CD4-positive, alpha-beta T cell (primary cell): ENCODE data around the gene ASCC3. TPM values are rescaled to one million over a fixed set of nuclear protein-coding genes. Genes with fewer than 3 reads are reported as not detected.

Source experiments
- ATAC-seq: fragments of 200-7000 bp; cut with Tn5 transposase; one replicate; pipeline ENCODE4 v1.10.0; 2022; ENCODE audit warnings: mild to moderate bottlenecking; ENCODE audit not compliant: poor library complexity
- CTCF ChIA-PET: fragments of 350-600 bp; sonication (Branson Sonifier 250); formaldehyde crosslinking; loops from one replicate; lab custom pipeline; 2021; ENCODE audit warnings: antibody characterized with exemption, inconsistent platforms; lab: Charles Lee
- POLR2A ChIA-PET: fragments of 350-600 bp; sonication (Branson Sonifier 250); formaldehyde crosslinking; loops from one replicate; lab custom pipeline; 2021; ENCODE audit warnings: antibody characterized with exemption, inconsistent platforms; lab: Charles Lee
- DNase-seq, 14 experiments: peaks; one replicate each; pipeline ENCODE4 v3.0.0-alpha.2; 2013 to 2020; ENCODE audit warnings: mixed read lengths in 2 of 14
- H3K27ac ChIP-seq, 2 donors: one replicate each; pipeline versions ENCODE4 v1.5.1 to v1.7.0; 2013; ENCODE audit warnings: low read length in 2 of 2, low read depth in 1 of 2, mild to moderate bottlenecking in 1 of 2
- H3K27me3 ChIP-seq, 2 experiments: 1 replicate in 1 of 2; 2 replicates in 1 of 2; pipeline versions ENCODE4 v1.6.1 to v1.7.0; 2013; ENCODE audit warnings: low read length in 2 of 2, control low read depth in 1 of 2, mild to moderate bottlenecking in 1 of 2, moderate library complexity in 1 of 2; ENCODE audit not compliant: insufficient read depth in 2 of 2, control insufficient read depth in 1 of 2
- H3K36me3 ChIP-seq: one replicate; pipeline ENCODE4 v1.6.1; 2013; ENCODE audit warnings: low read length, control low read depth; ENCODE audit not compliant: insufficient read depth
- H3K4me1 ChIP-seq: one replicate; pipeline ENCODE4 v1.6.1; 2013; ENCODE audit warnings: low read length, control low read depth; ENCODE audit not compliant: insufficient read depth
- H3K4me3 ChIP-seq: one replicate; pipeline ENCODE4 v1.5.1; 2013; ENCODE audit warnings: mild to moderate bottlenecking, low read length, moderate library complexity
- H3K9me3 ChIP-seq, 2 experiments: 1 replicate in 1 of 2; 2 replicates in 1 of 2; pipeline versions ENCODE4 v1.6.1 to v1.7.0; 2013; ENCODE audit warnings: low read length in 2 of 2, mild to moderate bottlenecking in 2 of 2, control low read depth in 1 of 2, moderate library complexity in 1 of 2; ENCODE audit not compliant: control insufficient read depth in 1 of 2, insufficient read depth in 1 of 2
- H3K27ac Mint-ChIP-seq: one replicate; pipeline ENCODE4 v1.8.0; 2020; ENCODE audit warnings: mixed read lengths
- H3K27me3 Mint-ChIP-seq: one replicate; pipeline ENCODE4 v1.8.0; 2021; ENCODE audit warnings: mixed read lengths
- H3K36me3 Mint-ChIP-seq: one replicate; pipeline ENCODE4 v1.8.0; 2021; ENCODE audit warnings: low read depth, mixed read lengths
- H3K4me1 Mint-ChIP-seq: one replicate; pipeline ENCODE4 v1.8.0; 2021; ENCODE audit warnings: low read depth, mixed read lengths
- H3K4me3 Mint-ChIP-seq: one replicate; pipeline ENCODE4 v1.8.0; 2020; ENCODE audit warnings: mild to moderate bottlenecking, mixed read lengths
- H3K9me3 Mint-ChIP-seq: one replicate; pipeline ENCODE4 v1.8.0; 2020; ENCODE audit warnings: mixed read lengths
- CTCF ChIP-seq: fragments of 200-600 bp; IDR thresholded peaks from one replicate; pipeline ENCODE4 v1.8.0; 2022; ENCODE audit warnings: antibody characterized with exemption, mild to moderate bottlenecking
- intact Hi-C, 2 experiments: fragments of 100-400 bp; cut with DNase I in 1 of 2; cut with micrococcal nuclease in 1 of 2; formaldehyde crosslinking; loops; one replicate each; pipeline versions ENCODE4 v1.15.1 to v1.9.0; 2023 to 2025; cut with DNase I, micrococcal nuclease
- total RNA-seq, 174 experiments: library from RNA in 2 of 174; stranded (reverse) in 2 of 174; gene quantifications; one replicate each; pipeline ENCODE4 v1.2.3 and lab custom pipeline; 2021 to 2026

The ASCC3 gene
- total RNA-seq, 2 experiments from 2014 or later: 28.9 to 30.4 TPM

DNA sequence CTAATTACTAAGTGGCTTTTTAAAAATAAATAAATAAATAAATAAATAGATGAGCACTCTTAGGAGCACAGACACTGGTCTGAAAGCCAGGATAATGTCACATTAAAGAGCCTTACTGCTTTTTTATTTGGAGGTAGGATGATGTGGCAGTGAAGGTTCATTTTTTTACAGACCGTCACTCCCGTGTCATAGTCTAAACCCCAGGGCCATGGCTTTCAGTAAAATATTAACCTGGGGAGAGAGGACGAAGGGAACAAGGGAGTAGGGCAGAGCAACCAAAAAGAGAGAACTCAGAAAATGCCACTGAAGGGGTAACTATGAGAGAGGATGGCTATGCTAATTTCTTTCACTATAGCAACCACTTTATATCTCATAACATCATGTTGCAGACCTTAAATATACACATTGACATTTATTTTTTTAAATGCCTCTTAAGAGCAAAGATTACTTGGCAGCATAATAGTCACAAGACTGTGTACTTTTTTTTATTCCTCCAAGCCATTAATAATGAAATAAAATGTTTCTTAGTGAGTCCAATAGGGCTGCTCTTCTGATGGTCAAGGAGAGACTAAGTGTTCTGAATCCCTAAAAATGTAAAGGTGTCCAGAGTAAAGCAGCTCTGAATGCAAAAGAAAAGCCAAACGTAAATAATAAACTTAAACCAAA, 315.6 kb downstream of the ASCC3 start:
- peaks cover 24% of the 10 kb centered on the region for H3K36me3 Mint-ChIP-seq
- ChIA-PET CTCF (no interaction called here), POLR2A (no interaction called here)
- no peak overlapping the region for H3K4me3 Mint-ChIP-seq
- ATAC-seq: no peak
- no peaks in the 10 kb centered on the region for H3K9me3 Mint-ChIP-seq
- DNase-seq: no peak
- H3K9me3 ChIP-seq: peaks cover 0 to 4% of the 10 kb centered on the region in 2 experiments
- no peaks in the 10 kb centered on the region for H3K4me1 ChIP-seq
- H3K4me1 Mint-ChIP-seq: no peaks in the 10 kb centered on the region
- H3K27ac ChIP-seq: no peak overlapping the region
- TF ChIP-seq CTCF: no peak
- intact Hi-C loops: no loop called here
- no peak overlapping the region for H3K4me3 ChIP-seq
- no peaks in the 10 kb centered on the region for H3K36me3 ChIP-seq
- H3K27me3 ChIP-seq: no peaks in the 10 kb centered on the region
- H3K27ac Mint-ChIP-seq: no peak overlapping the region
- H3K27me3 Mint-ChIP-seq: no peaks in the 10 kb centered on the region

DNA sequence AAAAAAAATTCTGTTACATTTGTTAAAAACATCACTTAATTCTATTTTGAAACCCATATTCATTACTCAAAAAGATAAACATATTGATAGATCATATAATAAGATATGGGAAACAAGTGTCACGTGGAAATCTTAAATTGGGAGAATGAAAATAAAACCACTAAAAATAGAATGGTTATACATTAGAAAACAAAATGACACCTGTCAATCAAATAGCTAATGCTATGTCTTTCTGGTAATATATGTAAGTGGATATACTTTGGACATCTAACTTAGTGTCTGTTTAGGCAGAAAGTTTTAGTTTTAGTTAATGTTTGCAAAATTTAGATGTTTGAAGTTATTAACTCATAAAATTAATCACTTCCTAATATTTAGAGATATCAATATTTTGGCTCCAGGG, 321.3 kb downstream of the ASCC3 start:
- H3K27me3 ChIP-seq: no peaks in the 10 kb centered on the region
- no peaks in the 10 kb centered on the region for H3K9me3 Mint-ChIP-seq
- H3K36me3 Mint-ChIP-seq: peaks cover 4% of the 10 kb centered on the region
- no peaks in the 10 kb centered on the region for H3K27me3 Mint-ChIP-seq
- H3K27ac Mint-ChIP-seq: no peak overlapping the region
- no peak overlapping the region for H3K4me3 ChIP-seq
- H3K27ac ChIP-seq: no peak overlapping the region
- H3K36me3 ChIP-seq: no peaks in the 10 kb centered on the region
- H3K4me3 Mint-ChIP-seq: no peak overlapping the region
- H3K9me3 ChIP-seq: no peaks in the 10 kb centered on the region
- no peaks in the 10 kb centered on the region for H3K4me1 ChIP-seq
- TF ChIP-seq CTCF: no peak
- intact Hi-C loops: no loop called here
- ChIA-PET CTCF (no interaction called here), POLR2A (no interaction called here)
- no peaks in the 10 kb centered on the region for H3K4me1 Mint-ChIP-seq
- ATAC-seq (no peak), DNase-seq (no peak)

DNA sequence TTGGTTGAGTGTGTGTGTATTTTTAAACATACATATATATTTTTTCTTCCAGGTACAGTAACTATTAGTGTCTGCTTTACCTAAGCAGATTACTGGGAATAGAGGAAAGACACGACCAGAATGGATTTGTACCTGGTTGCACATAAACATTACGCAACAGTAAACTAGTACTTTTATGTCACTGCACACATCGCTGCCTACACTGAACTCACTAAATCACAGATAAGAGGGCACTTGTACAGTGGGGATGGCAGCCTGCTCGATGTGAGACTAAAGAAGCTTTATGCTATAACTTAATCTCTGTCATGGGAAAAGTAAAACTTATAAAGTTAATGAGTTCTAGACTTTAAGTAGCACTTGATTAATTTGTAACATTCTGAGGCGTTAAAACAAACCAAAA, 326.9 kb downstream of the ASCC3 start:
- Histone ChIP-seq H3K27ac (no peak overlapping the region), H3K4me1 (no peaks in the 10 kb centered on the region), H3K4me3 (no peak overlapping the region), H3K9me3 (no peaks in the 10 kb centered on the region), H3K36me3 (no peaks in the 10 kb centered on the region), H3K27me3 (no peaks in the 10 kb centered on the region)
- Mint-ChIP-seq H3K4me1 (no peaks in the 10 kb centered on the region), H3K27ac (no peak overlapping the region), H3K4me3 (no peak overlapping the region), H3K36me3 (peaks cover 16% of the 10 kb centered on the region), H3K9me3 (no peaks in the 10 kb centered on the region), H3K27me3 (no peaks in the 10 kb centered on the region)
- no peak for TF ChIP-seq CTCF
- POLR2A ChIA-PET: no interaction called here
- intact Hi-C loops: no loop called here
- ATAC-seq (no peak), DNase-seq (no peak)
- CTCF ChIA-PET: no interaction called here
